Astrocyte (in vitro differentiated cells and primary cell): Measurements from ENCODE around the gene FAM209A. TPM values are rescaled to one million over a fixed set of nuclear protein-coding genes. Genes with fewer than 3 reads are reported as not detected.
"Not testable (repeated sequence)": the region's sequence is repeated elsewhere in the genome, so short reads cannot be mapped to it uniquely, and the experiment has no call there.

ENCODE experiments used
- DNase-seq: peaks from one replicate; pipeline ENCODE4 v3.0.0-alpha.2; 2010; ENCODE audit warnings: low read depth
- FAIRE-seq: peaks from 2 replicates; lab custom pipeline; 2011; peaks lifted over from hg19 to GRCh38; lab: Jason Lieb, UNC
- H2AFZ ChIP-seq: 2 replicates; pipeline ENCODE4 v1.6.0; 2012; ENCODE audit warnings: low read depth, low read length, inconsistent platforms
- H3K27ac ChIP-seq: 2 replicates; pipeline ENCODE4 v1.5.1; 2011; ENCODE audit warnings: low read depth, low read length, inconsistent platforms
- H3K27me3 ChIP-seq: 2 replicates; pipeline ENCODE4 v1.6.0; 2011; ENCODE audit warnings: low read length, inconsistent platforms; ENCODE audit not compliant: insufficient read depth
- H3K36me3 ChIP-seq: 2 replicates; pipeline ENCODE4 v1.5.1; 2011; ENCODE audit warnings: low read length, inconsistent platforms; ENCODE audit not compliant: insufficient read depth
- H3K4me1 ChIP-seq: 2 replicates; pipeline ENCODE4 v1.5.1; 2011; ENCODE audit warnings: low read length, inconsistent platforms; ENCODE audit not compliant: insufficient read depth
- H3K4me2 ChIP-seq: 2 replicates; pipeline ENCODE4 v1.6.0; 2012; ENCODE audit warnings: low read length, inconsistent platforms
- H3K4me3 ChIP-seq: 2 replicates; pipeline ENCODE4 v1.5.1; 2011; ENCODE audit warnings: low read depth, mild to moderate bottlenecking, low read length, inconsistent platforms; ENCODE audit not compliant: insufficient read depth
- H3K79me2 ChIP-seq: 2 replicates; pipeline ENCODE4 v1.6.0; 2012; ENCODE audit warnings: mild to moderate bottlenecking, low read length, inconsistent platforms; ENCODE audit not compliant: insufficient read depth
- H3K9ac ChIP-seq: 2 replicates; pipeline ENCODE4 v1.6.0; 2012; ENCODE audit warnings: mild to moderate bottlenecking, low read length, inconsistent platforms
- H3K9me3 ChIP-seq: 2 replicates; pipeline ENCODE4 v1.5.1; 2012; ENCODE audit warnings: low read depth, mild to moderate bottlenecking, low read length, inconsistent platforms; ENCODE audit not compliant: insufficient read depth
- H4K20me1 ChIP-seq: 2 replicates; pipeline ENCODE4 v1.6.0; 2012; ENCODE audit warnings: low read length, inconsistent platforms; ENCODE audit not compliant: insufficient read depth
- H3K27ac Mint-ChIP-seq: one replicate; pipeline ENCODE4 v1.8.0; 2021; ENCODE audit warnings: mild to moderate bottlenecking, mixed read lengths; ENCODE audit not compliant: unreplicated experiment
- H3K27me3 Mint-ChIP-seq: one replicate; pipeline ENCODE4 v1.8.0; 2021; ENCODE audit warnings: low read depth, mixed read lengths; ENCODE audit not compliant: unreplicated experiment
- H3K36me3 Mint-ChIP-seq: one replicate; pipeline ENCODE4 v1.8.0; 2021; ENCODE audit warnings: low read depth, mixed read lengths; ENCODE audit not compliant: unreplicated experiment
- H3K4me1 Mint-ChIP-seq: one replicate; pipeline ENCODE4 v1.8.0; 2021; ENCODE audit warnings: low read depth, mixed read lengths; ENCODE audit not compliant: unreplicated experiment
- H3K4me3 Mint-ChIP-seq: one replicate; pipeline ENCODE4 v1.8.0; 2021; ENCODE audit warnings: mild to moderate bottlenecking, moderate library complexity, mixed read lengths; ENCODE audit not compliant: unreplicated experiment
- H3K9me3 Mint-ChIP-seq: one replicate; pipeline ENCODE4 v1.8.0; 2021; ENCODE audit warnings: mild to moderate bottlenecking, mixed read lengths; ENCODE audit not compliant: unreplicated experiment
- CTCF ChIP-seq: IDR thresholded peaks from 2 replicates; pipeline ENCODE4 v1.5.1; 2011; ENCODE audit warnings: low read depth, mild to moderate bottlenecking, inconsistent platforms, low read length, moderate library complexity; ENCODE audit not compliant: insufficient read depth
- EZH2 ChIP-seq: IDR thresholded peaks from 2 replicates; pipeline ENCODE4 v1.6.1; 2012; ENCODE audit warnings: mild to moderate bottlenecking, low read length, inconsistent platforms; ENCODE audit not compliant: insufficient read depth
- total RNA-seq: library from RNA; stranded (reverse); gene quantifications from 2 replicates; pipeline ENCODE4 v1.2.1, GENCODE V29; 2021

Gene FAM209A
- total RNA-seq, 1 donor from 2014 or later, result 0.32 TPM

DNA sequence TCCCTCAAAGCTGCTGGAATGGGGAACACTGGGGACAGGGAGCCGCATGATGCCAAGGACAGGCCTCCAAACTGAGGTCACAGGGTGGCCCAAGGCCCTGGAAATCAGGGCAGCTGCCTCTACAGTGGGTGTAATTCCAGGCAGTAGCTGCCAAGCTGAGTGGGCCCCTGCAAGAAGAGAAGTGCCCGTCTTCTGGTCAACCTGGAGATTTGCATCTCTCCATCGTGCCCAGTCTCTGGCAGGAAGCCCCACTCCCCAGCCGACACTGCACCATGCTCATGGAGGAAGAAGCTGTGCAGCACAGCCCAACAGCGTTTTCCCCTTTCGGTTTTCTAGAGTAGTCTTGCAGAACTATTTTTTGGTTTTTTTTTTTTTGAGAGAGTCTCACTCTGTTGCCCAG lies 2.2 kb upstream of the FAM209A start:
- Histone ChIP-seq H3K4me1 (no peaks in the 10 kb centered on the region), H3K4me3 (no peak overlapping the region), H3K27me3 (no peaks in the 10 kb centered on the region), H3K9ac (no peak overlapping the region), H3K4me2 (no peak overlapping the region), H3K36me3 (peaks cover 20% of the 10 kb centered on the region), H3K79me2 (no peaks in the 10 kb centered on the region), H2AFZ (no peak overlapping the region), H3K9me3 (peaks cover 5% of the 10 kb centered on the region), H4K20me1 (no peaks in the 10 kb centered on the region), H3K27ac (no peak overlapping the region)
- H3K9me3 Mint-ChIP-seq, result peaks cover 15% of the 10 kb centered on the region
- no peak overlapping the region for H3K4me3 Mint-ChIP-seq
- peaks cover 38% of the 10 kb centered on the region for H3K36me3 Mint-ChIP-seq
- no peak for TF ChIP-seq EZH2
- no peak for TF ChIP-seq CTCF
- H3K27ac Mint-ChIP-seq, result peak overlapping the region; percentile 12
- FAIRE-seq (no peak), DNase-seq (no peak)
- no peaks in the 10 kb centered on the region for H3K4me1 Mint-ChIP-seq
- peaks cover 9% of the 10 kb centered on the region for H3K27me3 Mint-ChIP-seq

GRCh38 chr20:56527521-56527920 lies 3.0 kb downstream of the FAM209A start:
- no peak overlapping the region for H3K4me2 ChIP-seq
- DNase-seq, result no peak

GRCh38 chr20:56532946-56533345 lies 8.4 kb downstream of the FAM209A start, which contains the start of gene FAM209B:
Gene FAM209B (plus strand): TSS chr20:56533246. CDS start chr20:56533342, 96 bp downstream.
- H4K20me1 ChIP-seq, H3K27ac ChIP-seq, H3K27me3 Mint-ChIP-seq, H3K4me3 Mint-ChIP-seq, H3K36me3 ChIP-seq, H3K9me3 ChIP-seq, H3K9me3 Mint-ChIP-seq, H3K27me3 ChIP-seq, H3K27ac Mint-ChIP-seq, H3K4me2 ChIP-seq, H3K9ac ChIP-seq, H2AFZ ChIP-seq, H3K4me3 ChIP-seq, DNase-seq, H3K36me3 Mint-ChIP-seq, H3K4me1 Mint-ChIP-seq, H3K4me1 ChIP-seq, H3K79me2 ChIP-seq, FAIRE-seq: not testable (repeated sequence)

More at GRCh38 chr20:56527521-56527920, 3.0 kb downstream of the FAM209A start:
- H3K9ac ChIP-seq, result no peak overlapping the region
- no peaks in the 10 kb centered on the region for H3K79me2 ChIP-seq
- no peaks in the 10 kb centered on the region for H3K27me3 ChIP-seq
- Mint-ChIP-seq H3K36me3 (peaks cover 5% of the 10 kb centered on the region), H3K4me1 (no peaks in the 10 kb centered on the region), H3K9me3 (peaks cover 4% of the 10 kb centered on the region), H3K27ac (no peak overlapping the region), H3K27me3 (peaks cover 11% of the 10 kb centered on the region), H3K4me3 (no peak overlapping the region)
- no peak for FAIRE-seq
- no peaks in the 10 kb centered on the region for H3K4me1 ChIP-seq
- no peaks in the 10 kb centered on the region for H4K20me1 ChIP-seq
- H2AFZ ChIP-seq, result no peak overlapping the region
- no peaks in the 10 kb centered on the region for H3K36me3 ChIP-seq
- H3K27ac ChIP-seq, result no peak overlapping the region
- no peaks in the 10 kb centered on the region for H3K9me3 ChIP-seq
- H3K4me3 ChIP-seq, result no peak overlapping the region
- no peak for TF ChIP-seq EZH2
- no peak for TF ChIP-seq CTCF
